ENCODE results near the gene OR6Q1. TPM values are rescaled to one million over a fixed set of nuclear protein-coding genes. Genes with fewer than 3 reads are reported as not detected.

OR6Q1 gene
- total and polyA plus RNA-seq, 2 of the 13 experiments (the other 11 are each of a cell fraction or from before 2014, with no cell fraction given) = not detected

DNA sequence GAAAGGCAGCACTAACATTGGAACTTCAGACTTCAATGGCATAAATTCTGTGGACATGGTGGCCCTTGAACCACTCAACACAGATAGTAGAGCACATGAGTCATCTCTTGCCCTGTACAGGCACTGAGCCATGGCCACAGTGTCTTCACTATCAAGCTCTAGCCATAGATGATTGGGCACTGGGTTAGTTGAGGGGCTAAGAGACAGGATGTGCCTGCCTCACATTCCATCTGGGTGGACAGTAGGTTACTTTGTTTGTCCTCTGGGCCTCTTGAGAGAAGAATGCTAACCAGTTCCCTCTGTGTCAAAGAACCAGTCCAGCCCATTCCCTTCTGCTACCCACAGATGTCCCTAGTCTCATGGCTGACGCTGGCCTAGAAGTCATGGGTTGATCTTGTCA, 39.8 kb downstream of the OR6Q1 start (continued):
- TF ChIP-seq HMGXB3 (CRISPR knock-in tag; IDR thresholded peaks at IDR 0.05; ENCODE audit: borderline replicate concordance) (no peak), RXRB (CRISPR knock-in tag; IDR thresholded peaks at IDR 0.05; ENCODE audit: borderline replicate concordance) (no peak), ZNF329 (CRISPR knock-in tag; IDR thresholded peaks at IDR 0.05; ENCODE audit: low read depth) (no peak), FLYWCH1 (CRISPR knock-in tag; IDR thresholded peaks at IDR 0.05) (no peak), ZSCAN25 (CRISPR knock-in tag; IDR thresholded peaks at IDR 0.05) (no peak), ZNF740 (CRISPR knock-in tag; IDR thresholded peaks at IDR 0.05) (no peak), ZNF878 (CRISPR knock-in tag; IDR thresholded peaks at IDR 0.05) (no peak), SNAI1 (CRISPR knock-in tag; IDR thresholded peaks at IDR 0.05; ENCODE audit: borderline replicate concordance) (no peak), SAP130 (CRISPR knock-in tag; IDR thresholded peaks at IDR 0.05; ENCODE audit: low read depth) (no peak), JUNB (CRISPR knock-in tag; IDR thresholded peaks at IDR 0.05; ENCODE audit: borderline replicate concordance) (no peak), ZNF543 (CRISPR knock-in tag; IDR thresholded peaks at IDR 0.05) (no peak), ZIK1 (CRISPR knock-in tag; IDR thresholded peaks at IDR 0.05; ENCODE audit: borderline replicate concordance, low read depth) (no peak), NPAS2 (CRISPR knock-in tag; IDR thresholded peaks at IDR 0.05; ENCODE audit: borderline replicate concordance) (no peak), NFIB (CRISPR knock-in tag; IDR thresholded peaks at IDR 0.05; ENCODE audit: borderline replicate concordance) (no peak), TOE1 (CRISPR knock-in tag; IDR thresholded peaks at IDR 0.05) (no peak), ZSCAN21 (CRISPR knock-in tag; IDR thresholded peaks at IDR 0.05; ENCODE audit: borderline replicate concordance) (no peak), JARID2 (CRISPR knock-in tag; IDR thresholded peaks at IDR 0.05; ENCODE audit: insufficient replicate concordance) (no peak), ZNF33A (CRISPR knock-in tag; IDR thresholded peaks at IDR 0.05; ENCODE audit: borderline replicate concordance) (no peak)
- TF ChIP-seq, protein P1, sequence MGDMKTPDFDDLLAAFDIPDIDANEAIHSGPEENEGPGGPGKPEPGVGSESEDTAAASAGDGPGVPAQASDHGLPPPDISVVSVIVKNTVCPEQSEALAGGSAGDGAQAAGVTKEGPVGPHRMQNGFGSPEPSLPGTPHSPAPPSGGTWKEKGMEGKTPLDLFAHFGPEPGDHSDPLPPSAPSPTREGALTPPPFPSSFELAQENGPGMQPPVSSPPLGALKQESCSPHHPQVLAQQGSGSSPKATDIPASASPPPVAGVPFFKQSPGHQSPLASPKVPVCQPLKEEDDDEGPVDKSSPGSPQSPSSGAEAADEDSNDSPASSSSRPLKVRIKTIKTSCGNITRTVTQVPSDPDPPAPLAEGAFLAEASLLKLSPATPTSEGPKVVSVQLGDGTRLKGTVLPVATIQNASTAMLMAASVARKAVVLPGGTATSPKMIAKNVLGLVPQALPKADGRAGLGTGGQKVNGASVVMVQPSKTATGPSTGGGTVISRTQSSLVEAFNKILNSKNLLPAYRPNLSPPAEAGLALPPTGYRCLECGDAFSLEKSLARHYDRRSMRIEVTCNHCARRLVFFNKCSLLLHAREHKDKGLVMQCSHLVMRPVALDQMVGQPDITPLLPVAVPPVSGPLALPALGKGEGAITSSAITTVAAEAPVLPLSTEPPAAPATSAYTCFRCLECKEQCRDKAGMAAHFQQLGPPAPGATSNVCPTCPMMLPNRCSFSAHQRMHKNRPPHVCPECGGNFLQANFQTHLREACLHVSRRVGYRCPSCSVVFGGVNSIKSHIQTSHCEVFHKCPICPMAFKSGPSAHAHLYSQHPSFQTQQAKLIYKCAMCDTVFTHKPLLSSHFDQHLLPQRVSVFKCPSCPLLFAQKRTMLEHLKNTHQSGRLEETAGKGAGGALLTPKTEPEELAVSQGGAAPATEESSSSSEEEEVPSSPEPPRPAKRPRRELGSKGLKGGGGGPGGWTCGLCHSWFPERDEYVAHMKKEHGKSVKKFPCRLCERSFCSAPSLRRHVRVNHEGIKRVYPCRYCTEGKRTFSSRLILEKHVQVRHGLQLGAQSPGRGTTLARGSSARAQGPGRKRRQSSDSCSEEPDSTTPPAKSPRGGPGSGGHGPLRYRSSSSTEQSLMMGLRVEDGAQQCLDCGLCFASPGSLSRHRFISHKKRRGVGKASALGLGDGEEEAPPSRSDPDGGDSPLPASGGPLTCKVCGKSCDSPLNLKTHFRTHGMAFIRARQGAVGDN (CRISPR knock-in tag; IDR thresholded peaks at IDR 0.05) = no peak
